ENCODE results near the gene PILRB.
A peak's percentile ranks its signal among the peaks of the same experiment; 100 is the strongest.
"Not testable (repeated sequence)": the region's sequence is repeated elsewhere in the genome, so short reads cannot be mapped to it uniquely, and the experiment has no call there.

PILRB gene

DNA sequence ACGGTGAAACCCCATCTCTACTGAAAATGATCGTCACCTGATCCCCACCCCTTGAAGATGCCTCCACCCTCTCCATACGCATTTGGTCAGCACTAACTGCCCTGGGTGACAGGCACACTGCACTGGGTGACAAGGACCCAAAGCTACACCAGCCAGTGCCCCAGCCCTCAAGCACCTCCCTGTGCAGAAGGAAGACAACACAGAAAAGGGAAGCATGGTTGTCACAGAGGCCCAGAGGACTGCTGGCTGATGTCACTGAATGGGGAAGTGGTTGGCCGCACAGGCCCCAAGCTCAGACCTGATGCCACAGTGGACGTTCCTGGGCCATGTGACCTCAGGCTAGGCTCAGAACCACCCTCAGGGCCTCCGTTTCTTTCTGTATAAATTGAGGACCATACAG, 11.2 kb downstream of the PILRB start:
- Histone ChIP-seq H3K4me3 (ENCODE audit: low read depth, low read length) (no peak overlapping the region), H3K9ac (ENCODE audit: low read length) (no peak overlapping the region), H3K27me3 (ENCODE audit: control insufficient read depth, insufficient read depth, low read length) (no peaks in the 10 kb centered on the region), H3K27ac (ENCODE audit: low read depth, low read length) (no peak overlapping the region), H3K36me3 (ENCODE audit: control insufficient read depth, insufficient read depth, low read length) (peaks cover 13% of the 10 kb centered on the region), H3K9me3 (ENCODE audit: control insufficient read depth, insufficient read depth, low read depth, low read length) (no peaks in the 10 kb centered on the region), H3K4me1 (ENCODE audit: control insufficient read depth, insufficient read depth, low read length) (peaks cover 31% of the 10 kb centered on the region)

DNA sequence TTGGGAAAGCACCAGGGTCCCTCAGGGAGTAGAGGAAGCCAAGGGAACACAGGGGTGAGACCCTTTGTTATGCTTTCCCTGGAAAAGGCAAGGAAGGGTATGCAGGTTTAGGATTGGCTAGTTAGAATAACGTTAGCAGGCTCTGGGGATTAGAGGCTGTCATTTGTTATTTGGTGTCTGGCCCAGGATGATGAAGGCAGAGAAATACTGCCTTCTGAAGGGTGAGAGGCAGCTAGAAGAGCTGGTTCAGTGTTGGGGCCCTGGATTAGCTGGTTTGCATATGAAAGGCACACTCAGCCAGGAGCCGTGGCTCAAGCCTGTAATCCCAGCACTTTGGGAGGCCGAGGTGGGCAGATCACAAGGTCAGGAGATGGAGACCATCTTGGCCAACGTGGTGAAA, 12.4 kb downstream of the PILRB start:
- no peak overlapping the region for H3K9ac ChIP-seq (ENCODE audit: low read length)
- peaks cover 10% of the 10 kb centered on the region for H3K36me3 ChIP-seq (ENCODE audit: control insufficient read depth, insufficient read depth, low read length)
- no peaks in the 10 kb centered on the region for H3K9me3 ChIP-seq (ENCODE audit: control insufficient read depth, insufficient read depth, low read depth, low read length)
- H3K4me3 ChIP-seq (ENCODE audit: low read depth, low read length): no peak overlapping the region
- no peaks in the 10 kb centered on the region for H3K27me3 ChIP-seq (ENCODE audit: control insufficient read depth, insufficient read depth, low read length)
- no peak overlapping the region for H3K27ac ChIP-seq (ENCODE audit: low read depth, low read length)
- peaks cover 38% of the 10 kb centered on the region for H3K4me1 ChIP-seq (ENCODE audit: control insufficient read depth, insufficient read depth, low read length)

DNA sequence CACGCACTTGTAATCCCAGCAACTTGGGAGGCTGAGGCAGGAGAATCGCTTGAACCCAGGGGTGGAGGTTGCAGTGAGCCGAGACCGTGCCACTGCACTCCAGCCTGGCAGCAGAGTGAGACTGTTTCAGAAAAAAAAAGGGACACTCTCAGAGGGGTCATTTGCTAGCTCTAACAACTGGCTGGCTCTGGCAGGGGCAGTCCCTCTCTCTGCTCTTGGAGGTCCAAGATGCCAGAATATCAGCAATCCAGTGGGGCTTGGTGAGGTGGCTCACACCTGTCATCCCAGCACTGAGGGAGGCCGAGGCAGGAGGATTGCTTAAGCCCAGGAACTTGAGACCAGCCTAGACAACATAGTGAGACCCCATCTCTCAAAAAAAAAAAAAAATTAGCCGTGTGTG, 12.8 kb downstream of the PILRB start:
- no peaks in the 10 kb centered on the region for H3K27me3 ChIP-seq (ENCODE audit: control insufficient read depth, insufficient read depth, low read length)
- H3K9ac ChIP-seq (ENCODE audit: low read length): no peak overlapping the region
- H3K36me3 ChIP-seq (ENCODE audit: control insufficient read depth, insufficient read depth, low read length): peaks cover 10% of the 10 kb centered on the region
- 0 out of 2 replicates have a peak overlapping the region, but pooled peaks have one; percentile 22 for H3K27ac ChIP-seq (ENCODE audit: low read depth, low read length)
- H3K4me3 ChIP-seq (ENCODE audit: low read depth, low read length): no peak overlapping the region
- peaks cover 38% of the 10 kb centered on the region for H3K4me1 ChIP-seq (ENCODE audit: control insufficient read depth, insufficient read depth, low read length)
- no peaks in the 10 kb centered on the region for H3K9me3 ChIP-seq (ENCODE audit: control insufficient read depth, insufficient read depth, low read depth, low read length)

DNA sequence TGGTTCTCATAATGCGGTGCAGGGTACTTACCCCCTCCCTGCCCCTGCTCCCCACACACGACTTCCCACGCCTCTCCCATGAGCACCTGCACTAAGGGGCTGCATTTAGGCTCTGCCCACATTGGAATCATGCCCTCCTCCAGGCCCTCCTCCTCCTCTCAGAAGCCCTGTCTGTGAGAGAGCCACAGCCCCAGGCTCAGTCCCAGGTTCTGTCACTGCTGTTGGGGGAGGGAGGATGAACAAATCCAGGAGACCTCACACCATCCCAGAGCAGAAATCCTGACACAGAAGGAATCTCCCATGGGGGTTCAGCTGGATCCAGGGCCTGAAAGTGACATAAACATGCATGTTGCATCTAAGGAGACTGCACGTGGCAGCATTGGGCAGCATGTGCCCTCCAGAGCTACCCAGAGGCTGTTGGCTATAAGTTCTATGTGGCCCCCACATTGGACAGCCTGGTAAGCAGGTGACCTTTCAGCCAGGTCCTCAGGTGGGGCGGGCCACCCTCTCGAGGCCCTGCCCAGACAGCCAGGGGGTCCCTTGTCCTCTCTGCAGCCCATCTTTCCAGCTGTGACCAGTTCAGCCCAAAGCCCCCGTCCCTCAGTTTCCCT, 13.7 kb downstream of the PILRB start:
- no peaks in the 10 kb centered on the region for H3K27me3 ChIP-seq (ENCODE audit: control insufficient read depth, insufficient read depth, low read length)
- no peak overlapping the region for H3K27ac ChIP-seq (ENCODE audit: low read depth, low read length)
- H3K4me3 ChIP-seq (ENCODE audit: low read depth, low read length): no peak overlapping the region
- H3K4me1 ChIP-seq (ENCODE audit: control insufficient read depth, insufficient read depth, low read length): peaks cover 33% of the 10 kb centered on the region
- no peaks in the 10 kb centered on the region for H3K9me3 ChIP-seq (ENCODE audit: control insufficient read depth, insufficient read depth, low read depth, low read length)
- H3K9ac ChIP-seq (ENCODE audit: low read length): no peak overlapping the region
- peaks cover 10% of the 10 kb centered on the region for H3K36me3 ChIP-seq (ENCODE audit: control insufficient read depth, insufficient read depth, low read length)

- Histone ChIP-seq H3K27me3 (ENCODE audit: control insufficient read depth, insufficient read depth, low read length) (no peaks in the 10 kb centered on the region), H3K9me3 (ENCODE audit: control insufficient read depth, insufficient read depth, low read depth, low read length) (no peaks in the 10 kb centered on the region), H3K27ac (ENCODE audit: low read depth, low read length) (no peak overlapping the region), H3K9ac (ENCODE audit: low read length) (no peak overlapping the region), H3K36me3 (ENCODE audit: control insufficient read depth, insufficient read depth, low read length) (peaks cover 7% of the 10 kb centered on the region), H3K4me3 (ENCODE audit: low read depth, low read length) (no peak overlapping the region), H3K4me1 (ENCODE audit: control insufficient read depth, insufficient read depth, low read length) (peaks cover 31% of the 10 kb centered on the region)
Observed at GRCh38 chr7:100372256-100372655, 14.3 kb downstream of the PILRB start.

- no peaks in the 10 kb centered on the region for H3K9me3 ChIP-seq (ENCODE audit: control insufficient read depth, insufficient read depth, low read depth, low read length)
- H3K27ac ChIP-seq (ENCODE audit: low read depth, low read length): no peak overlapping the region
- H3K9ac ChIP-seq (ENCODE audit: low read length): no peak overlapping the region
- peaks cover 3% of the 10 kb centered on the region; the same call in 1 of the 2 replicates for H3K36me3 ChIP-seq (ENCODE audit: control insufficient read depth, insufficient read depth, low read length)
- no peak overlapping the region for H3K4me3 ChIP-seq (ENCODE audit: low read depth, low read length)
- peaks cover 31% of the 10 kb centered on the region for H3K4me1 ChIP-seq (ENCODE audit: control insufficient read depth, insufficient read depth, low read length)
- no peaks in the 10 kb centered on the region for H3K27me3 ChIP-seq (ENCODE audit: control insufficient read depth, insufficient read depth, low read length)
Observed at GRCh38 chr7:100372694-100373093, 14.8 kb downstream of the PILRB start.

DNA sequence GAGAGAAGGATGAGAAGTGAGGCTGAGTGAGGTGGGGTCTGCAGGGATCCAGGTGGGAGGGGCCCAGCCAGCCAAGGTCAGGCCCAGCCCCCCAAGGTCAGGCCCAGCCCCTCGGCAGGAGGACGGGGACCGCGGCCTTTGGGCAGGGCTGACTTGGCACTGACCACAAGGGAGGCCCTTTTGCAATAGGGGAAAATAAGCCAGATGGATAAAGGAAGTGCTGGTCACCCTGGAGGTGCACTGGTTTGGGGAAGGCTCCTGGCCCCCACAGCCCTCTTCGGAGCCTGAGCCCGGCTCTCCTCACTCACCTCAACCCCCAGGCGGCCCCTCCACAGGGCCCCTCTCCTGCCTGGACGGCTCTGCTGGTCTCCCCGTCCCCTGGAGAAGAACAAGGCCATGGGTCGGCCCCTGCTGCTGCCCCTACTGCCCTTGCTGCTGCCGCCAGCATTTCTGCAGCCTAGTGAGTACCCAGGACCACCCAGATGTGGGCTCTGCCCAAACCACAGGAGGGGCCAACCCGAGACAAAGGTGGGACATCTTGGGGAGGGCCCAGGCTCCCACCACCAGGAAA, 15.4 kb downstream of the PILRB start, which contains the start of gene PILRA:
Gene PILRA (plus strand): TSS at position 227 of the 571 bp plus-strand sequence. CDS start 170 bp downstream, at position 397.
- no peak within 1 kb of the TSS for H3K4me3 ChIP-seq (ENCODE audit: low read depth, low read length)
- H3K4me1 ChIP-seq (ENCODE audit: control insufficient read depth, insufficient read depth, low read length): peaks cover 31% of the 10 kb centered on the region
- H3K36me3 ChIP-seq (ENCODE audit: control insufficient read depth, insufficient read depth, low read length): peaks cover 3% of the 10 kb centered on the region; the same call in 1 of the 2 replicates

GRCh38 chr7:100373870-100374598, 16.1 kb downstream of the PILRB start:
- not testable (repeated sequence) for H3K36me3 ChIP-seq (ENCODE audit: control insufficient read depth, insufficient read depth, low read length); H3K9me3 ChIP-seq (ENCODE audit: control insufficient read depth, insufficient read depth, low read depth, low read length); H3K9ac ChIP-seq (ENCODE audit: low read length); H3K27me3 ChIP-seq (ENCODE audit: control insufficient read depth, insufficient read depth, low read length); H3K27ac ChIP-seq (ENCODE audit: low read depth, low read length); H3K4me3 ChIP-seq (ENCODE audit: low read depth, low read length)
- H3K4me1 ChIP-seq (ENCODE audit: control insufficient read depth, insufficient read depth, low read length): peaks cover 31% of the 10 kb centered on the region

More for the DNA sequence above, 15.4 kb downstream of the PILRB start, which contains the start of gene PILRA:
- H3K27me3 ChIP-seq (ENCODE audit: control insufficient read depth, insufficient read depth, low read length): no peaks in the 10 kb centered on the region
- no peaks in the 10 kb centered on the region for H3K9me3 ChIP-seq (ENCODE audit: control insufficient read depth, insufficient read depth, low read depth, low read length)
- no peak within 1 kb of the TSS for H3K27ac ChIP-seq (ENCODE audit: low read depth, low read length)
- no peak within 1 kb of the TSS for H3K9ac ChIP-seq (ENCODE audit: low read length)

GRCh38 chr7:100374601-100375000, 16.7 kb downstream of the PILRB start:
- H3K4me1 ChIP-seq (ENCODE audit: control insufficient read depth, insufficient read depth, low read length): peaks cover 31% of the 10 kb centered on the region
- H3K9me3 ChIP-seq (ENCODE audit: control insufficient read depth, insufficient read depth, low read depth, low read length): no peaks in the 10 kb centered on the region
- H3K9ac ChIP-seq (ENCODE audit: low read length): no peak overlapping the region
- H3K27ac ChIP-seq (ENCODE audit: low read depth, low read length): no peak overlapping the region
- peaks cover 3% of the 10 kb centered on the region; the same call in 1 of the 2 replicates for H3K36me3 ChIP-seq (ENCODE audit: control insufficient read depth, insufficient read depth, low read length)
- no peaks in the 10 kb centered on the region for H3K27me3 ChIP-seq (ENCODE audit: control insufficient read depth, insufficient read depth, low read length)
- no peak overlapping the region for H3K4me3 ChIP-seq (ENCODE audit: low read depth, low read length)

GRCh38 chr7:100376066-100376465, 18.1 kb downstream of the PILRB start:
- Histone ChIP-seq H3K36me3 (ENCODE audit: control insufficient read depth, insufficient read depth, low read length) (peaks cover 3% of the 10 kb centered on the region; the same call in 1 of the 2 replicates), H3K4me1 (ENCODE audit: control insufficient read depth, insufficient read depth, low read length) (peaks cover 17% of the 10 kb centered on the region), H3K9me3 (ENCODE audit: control insufficient read depth, insufficient read depth, low read depth, low read length) (no peaks in the 10 kb centered on the region), H3K27ac (ENCODE audit: low read depth, low read length) (no peak overlapping the region), H3K27me3 (ENCODE audit: control insufficient read depth, insufficient read depth, low read length) (no peaks in the 10 kb centered on the region), H3K9ac (ENCODE audit: low read length) (no peak overlapping the region), H3K4me3 (ENCODE audit: low read depth, low read length) (no peak overlapping the region)
